Endothelial cell of umbilical vein (primary cell): Measurements from ENCODE around the gene NCAPH2. TPM values are rescaled to one million over a fixed set of nuclear protein-coding genes. Genes with fewer than 3 reads are reported as not detected.

Experiments used
- BruUV-seq: library from RNA; stranded (reverse); fragments of 400-500 nt; replicated peaks from 2 replicates; lab custom pipeline; 2021; lab: Mats Ljungman, UMichigan
- CTCF ChIA-PET: fragments of 300-600, 350-600 bp; sonication (Branson Sonifier 250); formaldehyde crosslinking; loops from one replicate; lab custom pipeline; 2021; ENCODE audit warnings: antibody characterized with exemption, inconsistent platforms; lab: Charles Lee
- POLR2A ChIA-PET: fragments of 300-600, 350-600 bp; sonication (Branson Sonifier 250); formaldehyde crosslinking; loops from one replicate; lab custom pipeline; 2021; ENCODE audit warnings: antibody characterized with exemption, inconsistent platforms; lab: Charles Lee
- DNase-seq: peaks from one replicate; pipeline ENCODE4 v3.0.0-alpha.2; 2011; ENCODE audit warnings: low read depth, low spot score
- FAIRE-seq: peaks from 2 replicates; lab custom pipeline; 2011; peaks lifted over from hg19 to GRCh38; lab: Jason Lieb, UNC
- H2AFZ ChIP-seq: 2 replicates; pipeline ENCODE4 v1.6.0; 2012; ENCODE audit warnings: low read depth, low read length, control low read depth, inconsistent platforms
- H3K27ac ChIP-seq: 2 replicates; pipeline ENCODE4 v1.5.1; 2011; ENCODE audit warnings: low read depth, mild to moderate bottlenecking, control low read depth, low read length, moderate library complexity; ENCODE audit not compliant: insufficient read depth
- H3K27me3 ChIP-seq, 2 experiments: 2 replicates each; pipeline versions ENCODE4 v1.6.0 to v1.6.1; 2011; ENCODE audit warnings: low read length in 2 of 2, mixed read lengths in 1 of 2; ENCODE audit not compliant: control insufficient read depth in 2 of 2, insufficient read depth in 2 of 2
- H3K36me3 ChIP-seq, 2 experiments: 2 replicates in 1 of 2; 3 replicates in 1 of 2; pipeline ENCODE4 v1.5.1; 2011; ENCODE audit warnings: low read length in 2 of 2, mild to moderate bottlenecking in 1 of 2, moderate library complexity in 1 of 2; ENCODE audit not compliant: control insufficient read depth in 2 of 2, insufficient read depth in 2 of 2; ENCODE audit errors: extremely low read depth in 1 of 2
- H3K4me1 ChIP-seq: 3 replicates; pipeline ENCODE4 v1.5.1; 2011; ENCODE audit warnings: mild to moderate bottlenecking, low read length; ENCODE audit not compliant: control insufficient read depth, insufficient read depth; ENCODE audit errors: extremely low read depth
- H3K4me2 ChIP-seq: 2 replicates; pipeline ENCODE4 v1.6.1; 2011; ENCODE audit warnings: low read length, control low read depth, mixed read lengths; ENCODE audit not compliant: insufficient read depth
- H3K4me3 ChIP-seq, 3 experiments: fragments of 200-600 bp in 1 of 3; sonication (generic), shearing (Covaris generic) in 1 of 3; replicated peaks in 1 of 3; 2 replicates each; pipeline ENCODE4 v1.5.1; 2011 to 2016; ENCODE audit warnings: control low read depth in 3 of 3, low read length in 3 of 3, mild to moderate bottlenecking in 2 of 3, inconsistent platforms in 1 of 3, low read depth in 1 of 3, moderate library complexity in 1 of 3; ENCODE audit not compliant: insufficient read depth in 1 of 3
- H3K79me2 ChIP-seq: 2 replicates; pipeline ENCODE4 v1.6.0; 2012; ENCODE audit warnings: low read length, inconsistent platforms; ENCODE audit not compliant: control insufficient read depth, insufficient read depth
- H3K9ac ChIP-seq: replicated peaks from 2 replicates; pipeline ENCODE3; 2011; ENCODE audit warnings: low read length, control low read depth; ENCODE audit not compliant: insufficient read depth; ENCODE audit errors: extremely low read depth
- H3K9me1 ChIP-seq: replicated peaks from 3 replicates; pipeline ENCODE4 v1.6.0; 2011; ENCODE audit warnings: mild to moderate bottlenecking, low read length; ENCODE audit not compliant: control insufficient read depth, insufficient read depth; ENCODE audit errors: extremely low read depth
- H3K9me3 ChIP-seq: replicated peaks from 2 replicates; pipeline ENCODE4 v1.5.1; 2012; ENCODE audit warnings: low read length, inconsistent platforms; ENCODE audit not compliant: control insufficient read depth, insufficient read depth
- H4K20me1 ChIP-seq: replicated peaks from 2 replicates; pipeline ENCODE3; 2011; ENCODE audit warnings: mild to moderate bottlenecking, low read length; ENCODE audit not compliant: control insufficient read depth, insufficient read depth; ENCODE audit errors: extremely low read depth
- EZH2 ChIP-seq: IDR thresholded peaks from 2 replicates; pipeline ENCODE4 v1.6.1; 2012; ENCODE audit warnings: borderline replicate concordance, low read depth, mild to moderate bottlenecking, moderate library complexity, low read length, inconsistent platforms; ENCODE audit not compliant: severe bottlenecking
- FOS ChIP-seq: IDR thresholded peaks from 2 replicates; pipeline ENCODE4 v1.6.1; 2011; ENCODE audit warnings: mild to moderate bottlenecking, low read length, moderate library complexity, borderline replicate concordance; ENCODE audit not compliant: insufficient read depth
- GATA2 ChIP-seq: IDR thresholded peaks from 2 replicates; pipeline ENCODE4 v1.7.0; 2011; ENCODE audit warnings: low read depth, mild to moderate bottlenecking, moderate library complexity, mixed read lengths, low read length; ENCODE audit not compliant: insufficient read length, insufficient read depth
- JUN ChIP-seq: IDR thresholded peaks from 2 replicates; pipeline ENCODE4 v1.6.1; 2011; ENCODE audit warnings: borderline replicate concordance, low read depth; ENCODE audit not compliant: insufficient read length, insufficient read depth
- MYC ChIP-seq: IDR thresholded peaks from one replicate; pipeline ENCODE4 v1.6.1; 2011; ENCODE audit warnings: mild to moderate bottlenecking, low read depth, low read length
- POLR2A ChIP-seq: IDR thresholded peaks from 2 replicates; pipeline ENCODE4 v1.6.1; 2012; ENCODE audit warnings: low read depth, mild to moderate bottlenecking, control low read depth, low read length
- POLR2AphosphoS5 ChIP-seq: IDR thresholded peaks from 2 replicates; pipeline ENCODE4 v1.6.1; 2012; ENCODE audit warnings: low read depth, mild to moderate bottlenecking, control low read depth, low read length, moderate library complexity; ENCODE audit not compliant: insufficient read depth
- dilution Hi-C: fragments of 300-500 bp; cut with MboI; formaldehyde crosslinking; loops from one replicate; pipeline ENCODE4 v1.15.0; 2019; ENCODE audit warnings: low sequenced_read_pairs; ENCODE audit not compliant: extremely low pct_ligation_motif_present
- intact Hi-C: fragments of 100-400 bp; cut with micrococcal nuclease; formaldehyde crosslinking; loops from one replicate; pipeline ENCODE4 v1.10.0; 2022
- polyA plus RNA-seq, 4 experiments: library from polyadenylated mRNA; depleted of rRNA in 3 of 4; stranded (reverse) in 3 of 4; unstranded in 1 of 4; fragments of >200 nt; gene quantifications; 2 replicates each; pipeline versions ENCODE4 v1.2.1 to v1.2.3, GENCODE V29; 2011 to 2012; ENCODE audit warnings: missing spikeins in 1 of 4
- total RNA-seq: library from RNA; stranded (reverse); gene quantifications from 2 replicates; pipeline ENCODE4 v1.2.3, GENCODE V29; 2021
- TF ChIP-seq, protein P1 (sequence below): IDR thresholded peaks from 2 replicates; pipeline ENCODE4 v1.6.1; 2011; ENCODE audit not compliant: insufficient read depth, insufficient read length
- TF ChIP-seq, protein P2 (sequence below), 2 donors: IDR thresholded peaks; 1 replicate in 1 of 2; 2 replicates in 1 of 2; pipeline ENCODE4 v1.5.1; 2011; ENCODE audit warnings: low read length in 2 of 2, mild to moderate bottlenecking in 2 of 2, moderate library complexity in 2 of 2, control low read depth in 1 of 2, inconsistent platforms in 1 of 2, low read depth in 1 of 2; ENCODE audit not compliant: insufficient read depth in 1 of 2; ENCODE audit errors: extremely low read depth in 1 of 2

Gene NCAPH2
- total and polyA plus RNA-seq, 2 donors (not counting 3 experiments of a cell fraction or from before 2014, with no cell fraction given): 42.4 to 43.2 TPM

DNA sequence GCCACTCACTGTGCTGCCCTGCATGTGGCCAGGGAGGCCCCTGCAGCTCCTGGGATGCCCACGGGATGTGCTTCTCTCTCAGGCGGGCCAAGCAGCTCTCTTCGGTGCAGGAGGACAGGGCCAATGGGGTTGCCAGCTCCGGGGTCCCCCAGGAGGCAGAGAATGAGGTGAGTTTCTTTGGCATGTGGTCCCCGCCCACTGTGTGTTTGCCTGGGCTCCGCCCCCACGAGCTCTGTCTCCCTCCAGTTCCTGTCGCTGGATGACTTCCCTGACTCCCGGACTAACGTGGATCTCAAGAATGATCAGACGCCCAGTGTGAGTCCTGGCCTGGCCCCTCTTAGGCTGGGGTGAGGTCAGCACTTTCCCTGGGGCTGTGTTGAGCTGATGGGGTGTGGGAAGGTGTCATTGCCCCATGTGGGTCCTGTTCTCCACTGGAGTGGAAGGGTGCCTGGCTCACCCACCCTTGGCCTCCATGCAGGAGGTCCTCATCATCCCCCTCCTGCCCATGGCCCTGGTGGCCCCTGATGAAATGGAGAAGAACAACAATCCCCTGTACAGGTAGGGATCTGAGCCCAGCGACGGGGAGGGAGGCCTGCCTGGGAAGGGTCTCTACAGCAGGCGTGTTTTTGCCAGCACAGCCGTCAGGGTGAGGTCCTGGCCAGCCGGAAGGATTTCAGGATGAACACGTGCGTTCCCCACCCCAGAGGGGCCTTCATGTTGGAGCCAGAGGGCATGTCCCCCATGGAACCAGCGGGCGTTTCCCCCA lies 9.7 kb downstream of the NCAPH2 start:
- dilution Hi-C loops: no loop called here
- no peaks in the 10 kb centered on the region for H3K27me3 ChIP-seq
- no peak overlapping the region for H3K4me3 ChIP-seq
- no peak overlapping the region for H3K27ac ChIP-seq
- no peak overlapping the region for H3K9ac ChIP-seq
- no peak for DNase-seq
- intact Hi-C loops: no loop called here
- TF ChIP-seq GATA2 (no peak), JUN (no peak), POLR2A (no peak), MYC (no peak), EZH2 (no peak), POLR2AphosphoS5 (no peak), FOS (no peak)
- TF ChIP-seq, protein P1, sequence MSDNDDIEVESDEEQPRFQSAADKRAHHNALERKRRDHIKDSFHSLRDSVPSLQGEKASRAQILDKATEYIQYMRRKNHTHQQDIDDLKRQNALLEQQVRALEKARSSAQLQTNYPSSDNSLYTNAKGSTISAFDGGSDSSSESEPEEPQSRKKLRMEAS: no peak
- TF ChIP-seq, protein P2, sequence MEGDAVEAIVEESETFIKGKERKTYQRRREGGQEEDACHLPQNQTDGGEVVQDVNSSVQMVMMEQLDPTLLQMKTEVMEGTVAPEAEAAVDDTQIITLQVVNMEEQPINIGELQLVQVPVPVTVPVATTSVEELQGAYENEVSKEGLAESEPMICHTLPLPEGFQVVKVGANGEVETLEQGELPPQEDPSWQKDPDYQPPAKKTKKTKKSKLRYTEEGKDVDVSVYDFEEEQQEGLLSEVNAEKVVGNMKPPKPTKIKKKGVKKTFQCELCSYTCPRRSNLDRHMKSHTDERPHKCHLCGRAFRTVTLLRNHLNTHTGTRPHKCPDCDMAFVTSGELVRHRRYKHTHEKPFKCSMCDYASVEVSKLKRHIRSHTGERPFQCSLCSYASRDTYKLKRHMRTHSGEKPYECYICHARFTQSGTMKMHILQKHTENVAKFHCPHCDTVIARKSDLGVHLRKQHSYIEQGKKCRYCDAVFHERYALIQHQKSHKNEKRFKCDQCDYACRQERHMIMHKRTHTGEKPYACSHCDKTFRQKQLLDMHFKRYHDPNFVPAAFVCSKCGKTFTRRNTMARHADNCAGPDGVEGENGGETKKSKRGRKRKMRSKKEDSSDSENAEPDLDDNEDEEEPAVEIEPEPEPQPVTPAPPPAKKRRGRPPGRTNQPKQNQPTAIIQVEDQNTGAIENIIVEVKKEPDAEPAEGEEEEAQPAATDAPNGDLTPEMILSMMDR (IDR thresholded peaks at IDR 0.05; ENCODE audit: extremely low read depth in 1 of 2, insufficient read depth in 1 of 2, low read depth in 1 of 2, low read length in 2 of 2): no peak
- H2AFZ ChIP-seq: no peak overlapping the region
- H3K79me2 ChIP-seq: peaks cover 10% of the 10 kb centered on the region
- no peak overlapping the region for H3K4me2 ChIP-seq
- POLR2A ChIA-PET: no interaction called here
- no peak for FAIRE-seq
- H4K20me1 ChIP-seq: no peaks in the 10 kb centered on the region
- BruUV-seq: no TSS peak
- H3K9me3 ChIP-seq: no peaks in the 10 kb centered on the region
- H3K4me1 ChIP-seq: peaks cover 3% of the 10 kb centered on the region
- H3K36me3 ChIP-seq: peaks cover 0 to 15% of the 10 kb centered on the region in 2 experiments
- H3K9me1 ChIP-seq: no peaks in the 10 kb centered on the region
- CTCF ChIA-PET: interaction anchor here (1.4 kb wide), 1 partner anchor 8 kb away, joined by 5 read pairs; the partner anchor contains the start of gene SCO2
